Activated CD4-positive, alpha-beta T cell treated with anti-CD3 and anti-CD28 coated beads, Interleukin-2, amount 50 U/mL, for 48 hours (primary cell): ENCODE data around the gene SIK2.

ENCODE experiments used
- DNase-seq, 2 experiments: peaks; one replicate each; pipeline ENCODE4 v3.0.0-alpha.2; 2020

The SIK2 gene

GRCh38 chr11:111660822-111661221 lies 58.6 kb downstream of the SIK2 start:
- DNase-seq = no peak

GRCh38 chr11:111663820-111664219 lies 61.6 kb downstream of the SIK2 start:
- no peak for DNase-seq

DNA sequence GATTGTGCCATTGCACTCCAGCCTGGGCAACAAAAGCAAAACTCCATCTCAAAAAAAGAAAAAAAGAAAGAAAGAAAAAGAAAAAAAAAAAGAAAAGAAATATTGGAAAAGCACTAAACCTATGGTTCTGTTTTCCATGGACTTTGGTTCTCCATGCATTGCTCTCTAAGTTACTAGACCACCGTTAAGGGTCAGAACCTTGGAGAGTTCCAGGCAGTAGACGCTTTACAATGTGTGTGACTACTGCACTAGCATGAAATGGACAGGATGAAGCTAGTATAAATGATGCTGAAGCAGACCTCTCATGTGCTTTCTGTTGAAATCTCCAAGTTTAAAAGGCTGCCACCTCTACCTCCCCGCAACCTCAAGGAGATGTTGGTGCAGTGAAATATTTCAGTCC lies 63.5 kb downstream of the SIK2 start:
- DNase-seq = no peak

- no peak for DNase-seq
These were observed 66.7 kb downstream of the SIK2 start for GRCh38 chr11:111668980-111669379.

- no peak for DNase-seq
These were observed 69.1 kb downstream of the SIK2 start for GRCh38 chr11:111671383-111671782.

DNA sequence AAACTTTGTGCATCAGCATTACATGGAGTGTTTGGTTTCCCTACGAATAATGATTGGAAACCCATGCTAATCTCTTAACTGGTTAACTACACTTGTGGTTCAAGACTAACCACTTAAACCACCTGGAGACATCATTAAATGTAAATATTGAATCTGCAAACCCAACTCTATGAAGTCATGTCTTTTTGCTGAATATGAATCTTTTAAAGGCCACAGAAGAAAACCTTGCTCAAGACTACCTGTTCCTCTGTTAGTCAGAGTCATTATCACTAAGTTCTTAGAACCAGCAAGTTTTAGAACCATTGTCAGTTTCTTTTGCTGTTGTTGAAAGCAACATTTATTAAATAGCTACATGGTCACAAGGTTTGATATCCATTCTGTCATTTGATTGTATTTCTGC lies 70.7 kb downstream of the SIK2 start:
- no peak for DNase-seq

- no peak for DNase-seq
These were observed 72.7 kb downstream of the SIK2 start for GRCh38 chr11:111674941-111675340.

DNA sequence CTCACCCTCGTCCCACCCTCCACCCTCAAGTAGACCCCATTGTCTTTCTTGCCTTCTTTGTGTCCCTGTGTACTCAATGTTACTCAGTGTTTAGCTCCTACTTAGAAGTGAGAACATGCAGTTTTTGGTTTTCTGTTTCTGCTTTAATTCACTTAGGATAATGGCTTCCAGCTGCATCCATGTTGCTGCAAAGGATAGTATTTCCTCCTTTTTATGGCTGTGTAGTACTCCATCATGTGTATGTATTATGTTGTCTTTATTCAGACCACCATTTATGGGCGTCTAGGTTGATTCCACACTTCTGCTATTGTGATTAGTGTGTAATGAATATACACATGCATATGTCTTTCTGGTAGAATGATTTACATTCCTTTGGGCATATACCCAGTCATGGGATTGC lies 73.6 kb downstream of the SIK2 start:
- DNase-seq = no peak

GRCh38 chr11:111676878-111677585 lies 74.8 kb downstream of the SIK2 start:
- no peak for DNase-seq

DNA sequence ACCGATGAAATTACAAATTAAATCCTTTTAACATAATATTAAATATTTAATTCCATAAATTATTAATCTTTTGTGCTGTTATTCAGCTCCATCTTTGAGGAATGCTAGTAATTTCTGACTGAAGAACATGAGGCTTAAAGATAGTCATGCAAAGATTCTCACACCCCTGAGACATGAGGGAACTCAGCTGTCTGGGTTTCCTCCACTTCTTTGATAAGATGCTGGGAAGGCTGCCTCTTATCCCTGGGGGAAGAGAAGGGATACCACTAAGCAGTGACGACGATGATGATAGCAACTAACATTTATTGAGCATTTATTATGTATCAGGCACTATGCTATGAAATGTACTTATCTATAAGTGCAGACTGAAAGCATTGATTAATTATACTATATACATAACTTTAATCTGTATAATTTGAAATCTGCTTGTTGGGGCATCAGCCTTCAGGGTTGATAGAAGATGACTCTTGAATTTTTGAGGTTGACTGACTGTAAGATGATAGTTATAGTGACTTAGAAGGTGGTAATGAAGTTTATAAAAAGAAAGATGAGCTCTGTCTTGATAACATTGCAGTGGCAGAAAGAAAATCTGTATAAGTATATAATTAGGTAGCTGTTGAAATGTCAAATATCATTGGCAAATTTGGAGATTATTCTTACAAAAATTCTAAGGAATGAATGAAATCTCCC lies 78.4 kb downstream of the SIK2 start:
- no peak for DNase-seq

- DNase-seq = no peak
These were observed 81.6 kb downstream of the SIK2 start for GRCh38 chr11:111683806-111684205.

DNA sequence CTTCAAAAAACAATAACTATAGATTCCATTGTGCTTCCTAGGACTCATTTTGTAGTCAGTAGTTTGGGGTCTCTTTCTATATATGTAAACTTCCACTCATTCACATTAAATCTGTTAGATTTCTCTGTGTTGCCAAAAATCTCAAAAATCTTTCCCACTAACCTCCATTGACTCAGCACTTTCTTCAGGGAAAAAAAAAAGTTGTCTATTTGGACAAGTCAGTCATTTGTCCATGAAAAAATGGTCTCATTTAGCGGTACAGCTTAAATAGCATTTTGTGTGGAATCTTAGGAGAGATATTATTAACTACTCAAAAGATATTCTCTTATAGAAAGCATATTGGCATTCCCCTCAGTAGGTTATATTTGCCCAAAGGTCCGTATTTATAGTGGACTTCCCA lies 82.0 kb downstream of the SIK2 start:
- no peak for DNase-seq

GRCh38 chr11:111688013-111688412 lies 85.8 kb downstream of the SIK2 start:
- no peak for DNase-seq

- DNase-seq = no peak
These were observed 88.9 kb downstream of the SIK2 start for GRCh38 chr11:111691176-111691575.

DNA sequence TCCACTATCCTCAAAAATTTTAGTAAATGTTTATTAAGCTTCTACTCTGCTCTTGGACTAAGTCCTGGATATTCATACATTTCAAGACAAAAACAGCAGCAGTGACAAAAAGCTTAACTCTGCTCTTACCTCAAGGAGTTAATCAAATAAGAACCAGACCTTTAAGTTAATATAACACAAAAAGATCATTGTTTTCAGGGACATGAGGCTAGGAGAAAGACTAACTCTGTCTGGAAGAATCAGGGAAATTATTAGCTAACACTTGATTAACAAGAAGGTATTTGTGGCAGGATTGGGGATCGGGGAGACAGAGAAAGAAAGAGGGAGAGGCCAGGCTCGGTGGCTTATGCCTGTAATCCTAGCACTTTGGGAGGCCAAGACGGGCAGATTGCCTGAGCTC lies 89.5 kb downstream of the SIK2 start:
- no peak for DNase-seq

DNA sequence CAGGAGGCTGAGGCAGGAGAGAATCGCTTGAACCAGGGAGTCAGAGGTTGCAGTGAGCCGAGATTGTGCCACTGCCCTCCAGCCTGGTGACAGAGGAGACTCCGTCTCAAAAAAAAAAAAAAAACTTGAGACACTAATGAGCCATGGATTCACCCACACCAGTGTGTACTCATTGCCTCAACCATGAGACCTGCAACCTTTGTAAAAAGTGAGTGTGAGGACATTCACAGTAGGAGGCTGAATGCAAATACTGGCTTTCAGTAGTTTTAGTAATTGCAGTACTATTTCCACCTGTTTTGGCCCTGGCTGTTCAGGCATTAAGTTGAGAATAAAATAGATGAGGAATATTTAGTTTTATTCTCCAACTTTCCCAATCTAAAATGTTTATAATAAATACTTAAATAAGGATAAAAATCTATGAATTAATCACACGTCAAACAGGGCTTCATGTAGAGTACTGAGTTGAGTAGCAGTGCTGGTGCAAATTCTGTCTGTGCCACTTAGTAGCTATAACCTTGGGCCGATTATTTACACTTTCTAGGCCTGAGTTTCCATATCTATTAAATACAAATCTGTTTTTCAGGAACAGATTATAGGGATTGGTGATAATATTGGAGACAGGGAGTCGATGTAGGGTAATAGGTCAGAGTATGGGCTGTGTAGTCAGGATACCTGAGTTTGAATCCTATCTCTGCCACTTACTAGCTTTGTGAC lies 91.1 kb downstream of the SIK2 start:
- DNase-seq = no peak

- no peak for DNase-seq
These were observed 92.6 kb downstream of the SIK2 start for GRCh38 chr11:111694851-111695250.

DNA sequence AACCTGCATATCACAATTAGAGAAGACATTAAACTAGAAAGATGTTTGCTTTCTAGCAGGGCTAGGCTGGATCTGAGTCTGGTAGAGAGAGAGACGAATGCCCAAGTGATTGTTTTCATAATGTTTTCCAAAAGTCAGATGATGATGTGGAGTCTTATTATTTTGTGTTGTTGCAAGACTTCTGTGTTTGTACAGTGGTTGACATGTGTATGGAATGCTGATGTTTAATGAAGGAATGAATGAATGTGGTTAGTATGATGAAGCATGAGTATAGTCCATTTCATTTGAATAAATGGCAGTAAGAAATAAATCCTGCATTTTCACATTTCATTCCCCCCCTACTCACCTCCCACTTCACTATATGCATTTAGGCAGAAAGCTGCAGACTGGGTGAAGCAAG lies 94.3 kb downstream of the SIK2 start:
- DNase-seq = no peak

- DNase-seq = no peak
These were observed 95.7 kb downstream of the SIK2 start for GRCh38 chr11:111697933-111698371.

GRCh38 chr11:111698852-111699559 lies 96.8 kb downstream of the SIK2 start:
- DNase-seq = no peak

GRCh38 chr11:111699579-111700156 lies 97.4 kb downstream of the SIK2 start:
- no peak for DNase-seq

GRCh38 chr11:111700162-111700561 lies 97.9 kb downstream of the SIK2 start:
- DNase-seq = no peak

DNA sequence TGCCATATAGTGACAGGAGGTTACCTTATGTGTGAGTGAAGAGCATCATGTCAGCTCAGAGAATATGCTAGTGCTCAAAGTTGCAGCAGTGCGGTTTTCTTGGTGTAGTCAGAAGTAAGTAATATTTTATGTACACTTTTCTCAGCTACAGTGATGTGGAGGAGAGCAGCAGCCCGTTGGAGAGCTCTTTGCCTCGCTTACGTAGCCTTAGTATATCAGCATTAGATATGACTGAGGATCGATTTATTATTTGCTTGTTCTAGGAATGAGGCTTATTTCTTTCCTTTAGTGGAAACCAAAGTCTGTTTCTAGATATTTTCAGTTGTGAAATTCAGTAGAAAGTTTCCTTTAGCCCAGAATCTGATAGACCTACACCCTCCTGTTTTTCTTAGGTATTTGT lies 100.4 kb downstream of the SIK2 start:
- no peak for DNase-seq
